Measurements from ENCODE around the gene CASTOR1. TPM values are rescaled to one million over a fixed set of nuclear protein-coding genes. Genes with fewer than 3 reads are reported as not detected.

The CASTOR1 gene
- total RNA-seq, 1 experiment from 2014 or later: 8.4 TPM

GRCh38 chr22:30247974-30248373, 41.3 kb downstream of the CASTOR1 start:
- H3K79me2 ChIP-seq (ENCODE audit: low read length): no peaks in the 10 kb centered on the region
- H2AFZ ChIP-seq (ENCODE audit: low read length): no peak overlapping the region

DNA sequence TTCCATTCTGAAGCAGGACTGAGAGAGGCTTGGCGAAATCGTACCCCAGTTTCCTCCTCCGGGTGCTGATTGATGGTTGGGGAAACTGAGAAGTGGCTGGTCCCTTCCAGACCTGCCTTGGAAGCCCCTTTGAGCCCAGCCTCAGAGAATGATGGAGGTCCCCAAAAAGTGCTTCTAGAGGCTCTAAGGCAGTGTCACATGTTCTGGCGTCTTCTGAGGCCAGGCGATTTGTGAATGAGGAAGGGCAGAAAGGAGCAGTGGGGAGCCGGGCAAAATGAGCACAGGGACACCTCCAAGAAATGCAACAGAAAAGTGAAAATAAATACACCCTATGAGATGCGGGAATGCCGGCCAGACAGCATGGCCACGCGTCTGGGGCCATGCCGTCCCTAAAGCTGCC, 41.7 kb downstream of the CASTOR1 start:
- Histone ChIP-seq H3K9me3 (ENCODE audit: low read length) (no peaks in the 10 kb centered on the region), H3K4me3 (ENCODE audit: low read length) (no peak overlapping the region), H3K4me1 (ENCODE audit: low read length) (no peaks in the 10 kb centered on the region), H3K27ac (ENCODE audit: low read length) (no peak overlapping the region), H4K20me1 (ENCODE audit: insufficient read depth, low read depth, low read length) (no peaks in the 10 kb centered on the region), H3K9ac (ENCODE audit: low read length) (no peak overlapping the region), H2AFZ (ENCODE audit: low read length) (no peak overlapping the region), H3K27me3 (ENCODE audit: low read length) (no peaks in the 10 kb centered on the region), H3K9me2 (replicated peaks; ENCODE audit: insufficient read depth, low read length) (no peaks in the 10 kb centered on the region), H3K4me2 (ENCODE audit: low read depth, low read length, poor library complexity, severe bottlenecking) (no peak overlapping the region), H3K36me3 (ENCODE audit: insufficient read depth, low read length) (no peaks in the 10 kb centered on the region), H3K79me2 (ENCODE audit: low read length) (no peaks in the 10 kb centered on the region)
- no peak for DNase-seq

More at GRCh38 chr22:30247974-30248373, 41.3 kb downstream of the CASTOR1 start:
- Histone ChIP-seq H3K9ac (ENCODE audit: low read length) (no peak overlapping the region), H3K36me3 (ENCODE audit: insufficient read depth, low read length) (no peaks in the 10 kb centered on the region), H3K27ac (ENCODE audit: low read length) (no peak overlapping the region), H3K27me3 (ENCODE audit: low read length) (no peaks in the 10 kb centered on the region), H3K9me3 (ENCODE audit: low read length) (no peaks in the 10 kb centered on the region), H3K4me1 (ENCODE audit: low read length) (no peaks in the 10 kb centered on the region), H3K4me2 (ENCODE audit: low read depth, low read length, poor library complexity, severe bottlenecking) (no peak overlapping the region), H3K9me2 (replicated peaks; ENCODE audit: insufficient read depth, low read length) (no peaks in the 10 kb centered on the region), H4K20me1 (ENCODE audit: insufficient read depth, low read depth, low read length) (no peaks in the 10 kb centered on the region), H3K4me3 (ENCODE audit: low read length) (no peak overlapping the region)
- DNase-seq: no peak

- Histone ChIP-seq H3K27ac (ENCODE audit: low read length) (no peak overlapping the region), H3K4me2 (ENCODE audit: low read depth, low read length, poor library complexity, severe bottlenecking) (no peak overlapping the region), H3K27me3 (ENCODE audit: low read length) (no peaks in the 10 kb centered on the region), H3K9me2 (replicated peaks; ENCODE audit: insufficient read depth, low read length) (no peaks in the 10 kb centered on the region), H3K79me2 (ENCODE audit: low read length) (no peaks in the 10 kb centered on the region), H3K36me3 (ENCODE audit: insufficient read depth, low read length) (no peaks in the 10 kb centered on the region), H3K4me3 (ENCODE audit: low read length) (no peak overlapping the region), H3K4me1 (ENCODE audit: low read length) (no peaks in the 10 kb centered on the region), H3K9ac (ENCODE audit: low read length) (no peak overlapping the region), H3K9me3 (ENCODE audit: low read length) (no peaks in the 10 kb centered on the region), H2AFZ (ENCODE audit: low read length) (no peak overlapping the region), H4K20me1 (ENCODE audit: insufficient read depth, low read depth, low read length) (no peaks in the 10 kb centered on the region)
- no peak for DNase-seq
Observed at GRCh38 chr22:30246814-30247376, 42.4 kb downstream of the CASTOR1 start.

DNA sequence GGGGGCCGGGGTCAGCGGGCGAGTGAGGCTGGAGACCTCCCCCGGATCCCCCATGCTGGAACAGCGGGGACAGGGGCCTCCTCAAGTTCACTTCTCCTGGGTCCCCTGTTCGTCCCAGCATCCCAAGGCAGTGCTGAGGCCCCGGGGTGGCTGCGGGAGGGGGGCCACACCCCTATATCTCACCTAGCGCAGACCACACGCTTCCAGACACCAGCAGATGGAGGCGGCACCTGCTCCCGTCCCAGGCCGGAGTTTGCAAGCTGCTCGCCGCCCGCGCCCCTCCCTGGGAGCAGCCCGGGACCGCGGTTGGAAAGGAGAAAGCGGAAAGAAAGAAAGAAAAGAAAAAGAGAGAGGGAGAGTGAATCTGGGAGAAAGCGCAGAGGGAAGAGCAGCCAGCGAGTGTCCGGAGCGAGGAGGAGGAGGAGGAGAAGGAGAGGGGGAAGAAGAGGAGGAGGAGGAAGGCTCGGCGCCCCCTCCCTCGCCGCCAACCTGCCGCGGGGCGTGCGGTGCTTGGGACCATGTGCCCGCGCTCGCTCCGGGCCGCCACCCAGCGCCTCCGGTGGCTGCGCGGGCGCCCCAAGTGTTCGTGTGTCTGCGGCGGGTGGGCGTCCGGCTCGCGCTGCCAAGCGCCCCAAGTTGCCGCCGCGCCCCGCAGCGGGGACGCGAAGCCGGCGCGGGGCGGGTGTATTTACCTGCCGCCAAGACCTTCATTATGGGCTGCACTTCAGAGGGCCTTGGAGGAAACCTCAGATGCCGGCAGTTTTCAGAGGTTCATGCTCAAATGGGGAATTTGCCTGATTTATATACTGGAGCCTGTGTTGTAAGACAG, 43.1 kb downstream of the CASTOR1 start, which contains the start of gene LIF:
TSS of gene LIF (minus strand) at position 775 of the 829 bp plus-strand sequence. CDS start at position 711, 64 bp downstream.
- Histone ChIP-seq H4K20me1 (ENCODE audit: insufficient read depth, low read depth, low read length) (no peaks in the 10 kb centered on the region), H3K36me3 (ENCODE audit: insufficient read depth, low read length) (no peaks in the 10 kb centered on the region), H2AFZ (ENCODE audit: low read length) (no peak within 1 kb of the TSS), H3K9me2 (replicated peaks; ENCODE audit: insufficient read depth, low read length) (no peaks in the 10 kb centered on the region), H3K4me1 (ENCODE audit: low read length) (no peaks in the 10 kb centered on the region), H3K27ac (ENCODE audit: low read length) (no peak within 1 kb of the TSS), H3K79me2 (ENCODE audit: low read length) (no peaks in the 10 kb centered on the region), H3K9me3 (ENCODE audit: low read length) (no peaks in the 10 kb centered on the region), H3K27me3 (ENCODE audit: low read length) (no peaks in the 10 kb centered on the region), H3K4me3 (ENCODE audit: low read length) (no peak within 1 kb of the TSS), H3K9ac (ENCODE audit: low read length) (no peak within 1 kb of the TSS), H3K4me2 (ENCODE audit: low read depth, low read length, poor library complexity, severe bottlenecking) (no peak within 1 kb of the TSS)
- DNase-seq: no peak

GRCh38 chr22:30245181-30245984, 43.9 kb downstream of the CASTOR1 start:
- no peak for DNase-seq
- H3K4me3 ChIP-seq (ENCODE audit: low read length): no peak overlapping the region
- no peak overlapping the region for H3K9ac ChIP-seq (ENCODE audit: low read length)
- no peaks in the 10 kb centered on the region for H4K20me1 ChIP-seq (ENCODE audit: insufficient read depth, low read depth, low read length)
- no peak overlapping the region for H3K27ac ChIP-seq (ENCODE audit: low read length)
- no peaks in the 10 kb centered on the region for H3K9me2 ChIP-seq (replicated peaks; ENCODE audit: insufficient read depth, low read length)
- no peak overlapping the region for H3K4me2 ChIP-seq (ENCODE audit: low read depth, low read length, poor library complexity, severe bottlenecking)
- no peaks in the 10 kb centered on the region for H3K9me3 ChIP-seq (ENCODE audit: low read length)
- no peaks in the 10 kb centered on the region for H3K79me2 ChIP-seq (ENCODE audit: low read length)
- H3K36me3 ChIP-seq (ENCODE audit: insufficient read depth, low read length): no peaks in the 10 kb centered on the region
- peaks cover 2% of the 10 kb centered on the region; the same call in 1 of the 2 replicates for H3K4me1 ChIP-seq (ENCODE audit: low read length)
- H3K27me3 ChIP-seq (ENCODE audit: low read length): no peaks in the 10 kb centered on the region
- H2AFZ ChIP-seq (ENCODE audit: low read length): no peak overlapping the region

DNA sequence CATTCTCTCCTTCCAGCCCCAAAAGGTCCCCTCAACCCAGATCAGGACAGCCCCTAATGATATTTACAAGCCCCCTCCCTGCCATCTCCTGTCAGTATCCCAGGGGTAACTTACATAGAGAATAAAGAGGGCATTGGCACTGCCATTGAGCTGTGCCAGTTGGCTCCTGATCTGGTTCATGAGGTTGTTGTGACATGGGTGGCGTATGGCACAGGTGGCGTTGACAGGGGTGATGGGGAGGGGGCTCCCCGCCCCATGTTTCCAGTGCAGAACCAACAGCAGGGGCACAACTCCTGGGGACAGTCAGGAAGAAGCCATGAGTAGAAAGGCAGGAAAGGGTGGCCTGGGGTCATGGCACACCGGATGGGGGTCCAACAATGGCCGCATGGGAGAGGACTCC, 44.7 kb downstream of the CASTOR1 start:
- peaks cover 2% of the 10 kb centered on the region; the same call in 1 of the 2 replicates for H3K4me1 ChIP-seq (ENCODE audit: low read length)
- H3K9me3 ChIP-seq (ENCODE audit: low read length): no peaks in the 10 kb centered on the region
- H3K79me2 ChIP-seq (ENCODE audit: low read length): no peaks in the 10 kb centered on the region
- no peaks in the 10 kb centered on the region for H3K9me2 ChIP-seq (replicated peaks; ENCODE audit: insufficient read depth, low read length)
- no peak for DNase-seq
- H3K9ac ChIP-seq (ENCODE audit: low read length): no peak overlapping the region
- no peak overlapping the region for H2AFZ ChIP-seq (ENCODE audit: low read length)
- no peaks in the 10 kb centered on the region for H3K36me3 ChIP-seq (ENCODE audit: insufficient read depth, low read length)
- no peak overlapping the region for H3K27ac ChIP-seq (ENCODE audit: low read length)
- no peak overlapping the region for H3K4me3 ChIP-seq (ENCODE audit: low read length)
- H3K4me2 ChIP-seq (ENCODE audit: low read depth, low read length, poor library complexity, severe bottlenecking): no peak overlapping the region
- H4K20me1 ChIP-seq (ENCODE audit: insufficient read depth, low read depth, low read length): no peaks in the 10 kb centered on the region
- H3K27me3 ChIP-seq (ENCODE audit: low read length): no peaks in the 10 kb centered on the region

GRCh38 chr22:30244066-30244465, 45.2 kb downstream of the CASTOR1 start:
- Histone ChIP-seq H3K4me1 (ENCODE audit: low read length) (peaks cover 2% of the 10 kb centered on the region; the same call in 1 of the 2 replicates), H4K20me1 (ENCODE audit: insufficient read depth, low read depth, low read length) (no peaks in the 10 kb centered on the region), H3K9me3 (ENCODE audit: low read length) (no peaks in the 10 kb centered on the region), H3K9ac (ENCODE audit: low read length) (no peak overlapping the region), H3K36me3 (ENCODE audit: insufficient read depth, low read length) (no peaks in the 10 kb centered on the region), H3K4me2 (ENCODE audit: low read depth, low read length, poor library complexity, severe bottlenecking) (no peak overlapping the region), H3K27ac (ENCODE audit: low read length) (no peak overlapping the region), H3K79me2 (ENCODE audit: low read length) (no peaks in the 10 kb centered on the region), H3K9me2 (replicated peaks; ENCODE audit: insufficient read depth, low read length) (no peaks in the 10 kb centered on the region), H3K4me3 (ENCODE audit: low read length) (no peak overlapping the region), H3K27me3 (ENCODE audit: low read length) (no peaks in the 10 kb centered on the region), H2AFZ (ENCODE audit: low read length) (no peak overlapping the region)
- DNase-seq: no peak

- no peaks in the 10 kb centered on the region for H4K20me1 ChIP-seq (ENCODE audit: insufficient read depth, low read depth, low read length)
- no peaks in the 10 kb centered on the region for H3K36me3 ChIP-seq (ENCODE audit: insufficient read depth, low read length)
- H3K9me2 ChIP-seq (replicated peaks; ENCODE audit: insufficient read depth, low read length): no peaks in the 10 kb centered on the region
- H3K9me3 ChIP-seq (ENCODE audit: low read length): no peaks in the 10 kb centered on the region
- no peak overlapping the region for H3K9ac ChIP-seq (ENCODE audit: low read length)
- DNase-seq: no peak
- H3K4me2 ChIP-seq (ENCODE audit: low read depth, low read length, poor library complexity, severe bottlenecking): no peak overlapping the region
- H3K4me1 ChIP-seq (ENCODE audit: low read length): peaks cover 2% of the 10 kb centered on the region; the same call in 1 of the 2 replicates
- no peak overlapping the region for H3K27ac ChIP-seq (ENCODE audit: low read length)
- H3K79me2 ChIP-seq (ENCODE audit: low read length): no peaks in the 10 kb centered on the region
- no peak overlapping the region for H2AFZ ChIP-seq (ENCODE audit: low read length)
- no peaks in the 10 kb centered on the region for H3K27me3 ChIP-seq (ENCODE audit: low read length)
- no peak overlapping the region for H3K4me3 ChIP-seq (ENCODE audit: low read length)
Observed at GRCh38 chr22:30243661-30244060, 45.6 kb downstream of the CASTOR1 start.

Data from Karpas-422 (cell line).